GM12878 (cell line): ENCODE results near the gene RAB7B. TPM values are rescaled to one million over a fixed set of nuclear protein-coding genes. Genes with fewer than 3 reads are reported as not detected.

ENCODE experiments used
- ATAC-seq: fragments of 200-7000 bp; cut with Tn5 transposase; 3 replicates; pipeline ENCODE4 v1.9.1; 2020; ENCODE audit warnings: mild to moderate bottlenecking, moderate library complexity
- BruUV-seq: library from RNA; stranded (reverse); fragments of 400-500 nt; replicated peaks from 2 replicates; lab custom pipeline; 2021; lab: Mats Ljungman, UMichigan
- CTCF ChIA-PET: fragments of 300-600 bp; sonication (Branson Sonifier 250); formaldehyde crosslinking; extraction: SDS; loops from one replicate; lab custom pipeline; 2021; ENCODE audit warnings: inconsistent platforms; lab: Yijun Ruan, JAX
- POLR2A ChIA-PET: fragments of 350-600 bp; formaldehyde crosslinking; extraction: SDS; loops from one replicate; lab custom pipeline; 2021; ENCODE audit warnings: inconsistent platforms; lab: Charles Lee
- RAD21 ChIA-PET: fragments of 300-600 bp; sonication (Branson Sonifier 250); formaldehyde crosslinking; loops from one replicate; lab custom pipeline; 2023; ENCODE audit warnings: antibody characterized with exemption; ENCODE audit not compliant: unreplicated experiment; lab: Charles Lee
- SMC1A ChIA-PET: fragments of 300-600 bp; sonication (Branson Sonifier 250); formaldehyde crosslinking; loops from one replicate; lab custom pipeline; 2023; ENCODE audit not compliant: unreplicated experiment, uncharacterized antibody; lab: Charles Lee
- DNase-seq: peaks from one replicate; pipeline ENCODE4 v3.0.0-alpha.2; 2011; ENCODE audit warnings: low read depth, low spot score
- FAIRE-seq: peaks from 3 replicates; lab custom pipeline; 2011; peaks lifted over from hg19 to GRCh38; lab: Jason Lieb, UNC
- H2AFZ ChIP-seq: 2 replicates; pipeline ENCODE4 v1.6.0; 2011; ENCODE audit warnings: low read depth, low read length, control low read depth; ENCODE audit not compliant: control insufficient read depth
- H3K27ac ChIP-seq: 2 replicates; pipeline ENCODE4 v1.5.1; 2011; ENCODE audit warnings: control low read depth; ENCODE audit not compliant: control insufficient read depth, insufficient read depth
- H3K27me3 ChIP-seq, 2 experiments: replicated peaks in 1 of 2; 2 replicates each; pipeline versions ENCODE4 v1.6.0 to v1.6.1; 2011; ENCODE audit warnings: low read length in 1 of 2; ENCODE audit not compliant: control insufficient read depth in 2 of 2, insufficient read depth in 2 of 2
- H3K36me3 ChIP-seq, 2 experiments: 2 replicates each; pipeline ENCODE4 v1.5.1; 2011; ENCODE audit warnings: low read length in 1 of 2; ENCODE audit not compliant: control insufficient read depth in 2 of 2, insufficient read depth in 2 of 2
- H3K4me1 ChIP-seq: 2 replicates; pipeline ENCODE4 v1.6.1; 2011; ENCODE audit warnings: mild to moderate bottlenecking, low read length, moderate library complexity, mixed read lengths; ENCODE audit not compliant: control insufficient read depth, insufficient read depth
- H3K4me2 ChIP-seq: 2 replicates; pipeline ENCODE4 v1.6.0; 2011; ENCODE audit warnings: control low read depth; ENCODE audit not compliant: control insufficient read depth, insufficient read depth
- H3K4me3 ChIP-seq: fragments of 200-600 bp; sonication (generic); 2 replicates; pipeline ENCODE4 v1.5.1; 2016
- H3K79me2 ChIP-seq: 2 replicates; pipeline ENCODE4 v1.6.0; 2011; ENCODE audit warnings: low read length; ENCODE audit not compliant: control insufficient read depth, insufficient read depth
- H3K9ac ChIP-seq: 2 replicates; pipeline ENCODE4 v1.8.0; 2011; ENCODE audit warnings: low read length, control low read depth, mixed read lengths; ENCODE audit not compliant: control insufficient read depth, insufficient read depth
- H3K9me3 ChIP-seq: replicated peaks from 3 replicates; pipeline ENCODE4 v1.5.1; 2011; ENCODE audit warnings: mild to moderate bottlenecking, low read length; ENCODE audit not compliant: control insufficient read depth, insufficient read depth
- H4K20me1 ChIP-seq: 2 replicates; pipeline ENCODE4 v1.6.0; 2011; ENCODE audit not compliant: control insufficient read depth, insufficient read depth
- CHD4 ChIP-seq: fragments of 200-600 bp; sonication (generic); IDR thresholded peaks from 2 replicates; pipeline ENCODE4 v1.6.1; 2016; ENCODE audit warnings: mild to moderate bottlenecking
- DPF2 ChIP-seq: fragments of 450-650 bp; IDR thresholded peaks from 2 replicates; pipeline ENCODE4 v1.6.1; 2017; ENCODE audit warnings: mild to moderate bottlenecking
- NR2C1 ChIP-seq: fragments of 450-650 bp; IDR thresholded peaks from 2 replicates; pipeline ENCODE4 v1.6.1; 2017; ENCODE audit warnings: antibody characterized with exemption, mild to moderate bottlenecking, moderate library complexity
- SMAD5 ChIP-seq: IDR thresholded peaks from 2 replicates; pipeline ENCODE4 v1.6.1; 2016; ENCODE audit warnings: antibody characterized with exemption, low read depth
- SRF ChIP-seq, 2 experiments: IDR thresholded peaks; 2 replicates each; pipeline ENCODE4 v1.6.1; 2011; ENCODE audit warnings: low read depth in 2 of 2, low read length in 2 of 2, mild to moderate bottlenecking in 1 of 2, moderate library complexity in 1 of 2
- TAF1 ChIP-seq: IDR thresholded peaks from 2 replicates; pipeline ENCODE4 v1.6.1; 2011; ENCODE audit warnings: mild to moderate bottlenecking, low read depth, low read length, borderline replicate concordance
- WGBS: methylation state at CpG from one replicate; pipeline ENCODE4 v1.1.6; 2016; ENCODE audit warnings: low lambda C conversion rate; ENCODE audit not compliant: insufficient replicate concordance, insufficient coverage; ENCODE audit errors: missing lambda C conversion rate; 5-methylcytosine and 5-hydroxymethylcytosine counted together
- in situ Hi-C: fragments of 300-500 bp; cut with MboI; formaldehyde crosslinking; loops from 9 replicates; pipeline ENCODE4 v1.14.3; 2018; ENCODE audit warnings: mixed read lengths
- intact Hi-C: fragments of 100-400 bp; cut with micrococcal nuclease; formaldehyde crosslinking; loops from one replicate; pipeline ENCODE4 v1.14.2; 2022; ENCODE audit not compliant: unreplicated experiment
- polyA plus RNA-seq, 11 experiments: library from polyadenylated mRNA; depleted of rRNA in 4 of 11; unstranded in 6 of 11; stranded (reverse) in 5 of 11; fragments of >200 nt; fragmentation: Nextera tagmentation in 4 of 11; fragmentation: Illumina TruSeq in 1 of 11; extraction: Ambion mirVana in 4 of 11; extraction: Trizol in 1 of 11; gene quantifications; 1 replicate in 1 of 11; 2 replicates in 10 of 11; pipeline versions ENCODE4 v1.2.1 to v1.2.3, GENCODE V29; 2011 to 2016; ENCODE audit warnings: inconsistent platforms in 2 of 11, missing spikeins in 2 of 11, low read depth in 1 of 11
- total RNA-seq, 4 experiments: library from RNA; depleted of rRNA in 3 of 4; stranded (reverse); fragments of >200 nt in 3 of 4; fragmentation: Illumina TruSeq in 1 of 4; extraction: Trizol in 1 of 4; gene quantifications; 2 replicates each; pipeline versions ENCODE4 v1.2.1 to v1.2.3, GENCODE V29; 2013 to 2021
- TF ChIP-seq, protein P1 (sequence below): IDR thresholded peaks from 2 replicates; pipeline ENCODE4 v1.6.1; 2011; ENCODE audit warnings: borderline replicate concordance, low read depth, mild to moderate bottlenecking, moderate library complexity, low read length; ENCODE audit not compliant: insufficient read depth, poor library complexity, severe bottlenecking

Gene RAB7B
- total and polyA plus RNA-seq, 10 of the 15 experiments (the other 5 are each of a cell fraction or from before 2014, with no cell fraction given): 0.09 TPM; not detected in 9

DNA sequence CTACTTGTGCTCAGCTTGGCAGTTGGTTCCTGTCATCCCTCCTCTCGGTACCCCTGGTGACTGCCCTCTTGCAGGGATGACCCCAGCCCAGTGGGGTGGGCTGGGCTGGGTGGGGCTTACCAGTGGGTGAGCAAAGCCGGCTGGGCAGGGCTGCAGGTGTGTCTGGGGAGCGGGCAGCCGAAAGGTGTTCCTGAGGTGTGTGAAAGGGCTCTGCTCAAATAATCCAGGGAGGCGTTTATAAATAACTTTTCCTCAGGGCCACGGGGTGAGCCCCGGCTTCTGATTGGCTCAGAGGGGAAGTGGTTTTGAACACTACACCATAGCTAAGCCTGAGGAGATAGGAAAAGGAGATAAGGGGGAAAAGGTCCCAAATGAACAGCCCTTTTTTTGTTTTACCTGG lies 60.0 kb downstream of the RAB7B start, which contains the start of gene SLC26A9:
TSS of gene SLC26A9 (minus strand) at position 212 of the 400 bp plus-strand sequence. CDS start 7,636 bp downstream, outside the sequence.
- WGBS: 11% methylated on average over 7 of the region's 7 CpGs

DNA sequence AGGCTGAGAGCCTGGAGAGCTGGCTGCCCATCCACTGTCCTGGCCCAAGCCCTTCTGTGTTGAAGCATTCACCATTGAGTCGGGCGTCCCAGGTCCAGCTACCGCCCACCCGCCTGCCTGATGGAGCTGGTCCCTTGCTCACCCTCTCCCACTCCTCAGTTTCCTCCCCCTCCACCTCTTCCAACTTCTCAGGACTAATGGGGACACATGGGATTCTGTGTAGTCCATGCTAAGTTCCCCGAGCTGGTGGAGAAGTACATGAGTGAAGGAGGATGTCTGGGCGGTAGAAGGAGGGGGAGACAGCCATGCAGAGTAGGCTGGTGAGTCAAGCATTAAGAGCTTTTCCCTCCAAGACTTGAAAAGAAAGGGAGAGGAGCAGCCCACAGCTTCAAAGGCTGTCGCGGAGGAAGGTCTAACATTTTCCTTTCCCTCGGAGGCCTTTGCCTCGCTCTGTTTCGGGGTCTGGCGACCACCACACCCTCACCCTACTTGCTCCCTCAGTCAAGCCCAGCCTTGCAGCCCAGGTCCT lies 60.5 kb downstream of the RAB7B start:
- 2% methylated on average over 12 of the region's 12 CpGs for WGBS
- no peaks in the 10 kb centered on the region for H3K4me1 ChIP-seq
- no peaks in the 10 kb centered on the region for H3K36me3 ChIP-seq
- no peaks in the 10 kb centered on the region for H4K20me1 ChIP-seq
- intact Hi-C loops (no loop called here), in situ Hi-C loops (no loop called here)
- H2AFZ ChIP-seq: no peak overlapping the region
- ChIA-PET CTCF (interaction anchor here (1.0 to 1.4 kb wide), 2 partner anchors 24 to 35 kb away, joined by 3 to 6 read pairs; no protein-coding TSS in a partner anchor), RAD21 (interaction anchor here (2.1 kb wide), 1 partner anchor 35 kb away, joined by 4 read pairs; no protein-coding TSS in a partner anchor), SMC1A (no interaction called here), POLR2A (no interaction called here)
- DNase-seq: no peak
- FAIRE-seq: no peak
- H3K9me3 ChIP-seq: no peaks in the 10 kb centered on the region
- no peak for ATAC-seq
- H3K4me3 ChIP-seq: no peak overlapping the region
- H3K79me2 ChIP-seq: no peaks in the 10 kb centered on the region
- no TSS peak for BruUV-seq
- TF ChIP-seq, protein P1, sequence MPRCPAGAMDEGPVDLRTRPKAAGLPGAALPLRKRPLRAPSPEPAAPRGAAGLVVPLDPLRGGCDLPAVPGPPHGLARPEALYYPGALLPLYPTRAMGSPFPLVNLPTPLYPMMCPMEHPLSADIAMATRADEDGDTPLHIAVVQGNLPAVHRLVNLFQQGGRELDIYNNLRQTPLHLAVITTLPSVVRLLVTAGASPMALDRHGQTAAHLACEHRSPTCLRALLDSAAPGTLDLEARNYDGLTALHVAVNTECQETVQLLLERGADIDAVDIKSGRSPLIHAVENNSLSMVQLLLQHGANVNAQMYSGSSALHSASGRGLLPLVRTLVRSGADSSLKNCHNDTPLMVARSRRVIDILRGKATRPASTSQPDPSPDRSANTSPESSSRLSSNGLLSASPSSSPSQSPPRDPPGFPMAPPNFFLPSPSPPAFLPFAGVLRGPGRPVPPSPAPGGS: no peak
- H3K27ac ChIP-seq: no peak overlapping the region
- H3K9ac ChIP-seq: no peak overlapping the region
- H3K4me2 ChIP-seq: no peak overlapping the region
- H3K27me3 ChIP-seq: peaks cover 2 to 6% of the 10 kb centered on the region in 2 experiments; a peak in 3 of 4 replicates

More for the DNA sequence above, 60.0 kb downstream of the RAB7B start, which contains the start of gene SLC26A9:
- BruUV-seq: no TSS peak
- H3K4me3 ChIP-seq: no peak within 1 kb of the TSS
- no peak within 1 kb of the TSS for H3K27ac ChIP-seq
- ChIA-PET SMC1A (interaction anchor here (1.9 kb wide), 1 partner anchor 18 kb away, joined by 4 read pairs; no protein-coding TSS in a partner anchor), RAD21 (interaction anchor here (1.4 to 2.1 kb wide), 3 partner anchors 23 to 285 kb away, joined by 3 to 4 read pairs (median 3); no protein-coding TSS in a partner anchor), CTCF (interaction anchor here (0.7 to 1.4 kb wide), 4 partner anchors 24 to 285 kb away, joined by 3 to 6 read pairs (median 3); no protein-coding TSS in a partner anchor), POLR2A (no interaction called here)
- in situ Hi-C loops: no loop called here
- no peak within 1 kb of the TSS for H2AFZ ChIP-seq
- H3K9ac ChIP-seq: no peak within 1 kb of the TSS
- no peaks in the 10 kb centered on the region for H3K79me2 ChIP-seq
- no peak within 1 kb of the TSS for H3K4me2 ChIP-seq
- H3K36me3 ChIP-seq: no peaks in the 10 kb centered on the region
- ATAC-seq (no peak), FAIRE-seq (no peak), DNase-seq (no peak)
- intact Hi-C loops: no loop called here
- H3K9me3 ChIP-seq: no peaks in the 10 kb centered on the region
- TF ChIP-seq SMAD5 (no peak), SRF (IDR thresholded peaks at IDR 0.05; ENCODE audit: low read depth in 2 of 2, low read length in 2 of 2) (no peak), TAF1 (no peak), DPF2 (no peak), NR2C1 (no peak), CHD4 (no peak)
- peaks cover 2 to 6% of the 10 kb centered on the region in 2 experiments; a peak in 2 of 4 replicates for H3K27me3 ChIP-seq
- H4K20me1 ChIP-seq: no peaks in the 10 kb centered on the region
- no peaks in the 10 kb centered on the region for H3K4me1 ChIP-seq
